SK-N-SH (cell line): ENCODE results near the gene ZGLP1. TPM values are rescaled to one million over a fixed set of nuclear protein-coding genes. Genes with fewer than 3 reads are reported as not detected.

Source experiments
- CTCF ChIA-PET: fragments of 300-600, 350-600 bp; formaldehyde crosslinking; extraction: SDS; loops from one replicate; lab custom pipeline; 2021; lab: Yijun Ruan, JAX
- POLR2A ChIA-PET: fragments of 350-600 bp; sonication (Branson Sonifier 250); formaldehyde crosslinking; extraction: SDS; loops from one replicate; lab custom pipeline; 2020; ENCODE audit warnings: antibody characterized with exemption, inconsistent platforms; lab: Yijun Ruan, JAX
- DNase-seq: peaks from one replicate; pipeline ENCODE4 v3.0.0; 2012
- H2AFZ ChIP-seq: fragments of 200-600 bp; sonication (generic); 2 replicates; pipeline ENCODE4 v1.8.1; 2016; ENCODE audit warnings: antibody characterized with exemption, mild to moderate bottlenecking, low read depth
- H3F3A ChIP-seq: fragments of 200-600 bp; sonication (generic); replicated peaks from 2 replicates; pipeline ENCODE3; 2016; ENCODE audit warnings: antibody characterized with exemption, mild to moderate bottlenecking; ENCODE audit not compliant: insufficient read depth
- H3K27ac ChIP-seq, 2 experiments: fragments of 200-500 bp in 1 of 2; fragments of 200-600 bp in 1 of 2; sonication (Bioruptor generic) in 1 of 2; sonication (generic), shearing (Covaris generic) in 1 of 2; 2 replicates each; pipeline versions ENCODE4 v1.5.1 to v1.6.1; 2014 to 2016; ENCODE audit warnings: low read depth in 2 of 2, inconsistent platforms in 1 of 2, low read length in 1 of 2, mild to moderate bottlenecking in 1 of 2, mixed read lengths in 1 of 2
- H3K27me3 ChIP-seq: fragments of 200-600 bp; sonication (generic), shearing (Covaris generic); 2 replicates; pipeline ENCODE4 v1.6.1; 2016; ENCODE audit warnings: mixed run types; ENCODE audit not compliant: insufficient read depth
- H3K36me3 ChIP-seq, 2 experiments: fragments of 200-500 bp in 1 of 2; fragments of 200-600 bp in 1 of 2; sonication (Bioruptor generic) in 1 of 2; sonication (generic) in 1 of 2; replicated peaks in 1 of 2; 2 replicates each; pipeline versions ENCODE3 to v1.5.1; 2014 to 2016; ENCODE audit warnings: low read length in 1 of 2, mild to moderate bottlenecking in 1 of 2; ENCODE audit not compliant: insufficient read depth in 2 of 2, control insufficient read depth in 1 of 2
- H3K4me1 ChIP-seq, 2 experiments: fragments of 200-500 bp in 1 of 2; fragments of 200-600 bp in 1 of 2; sonication (Bioruptor generic) in 1 of 2; sonication (generic), shearing (Covaris generic) in 1 of 2; 2 replicates each; pipeline versions ENCODE4 v1.5.1 to v1.6.1; 2014 to 2016; ENCODE audit warnings: low read depth in 1 of 2, low read length in 1 of 2, mixed run types in 1 of 2; ENCODE audit not compliant: insufficient read depth in 2 of 2, control insufficient read depth in 1 of 2
- H3K4me2 ChIP-seq: fragments of 200-600 bp; sonication (generic), shearing (Covaris generic); 2 replicates; pipeline ENCODE4 v1.6.1; 2017; ENCODE audit warnings: mixed run types
- H3K4me3 ChIP-seq, 2 experiments: fragments of 200-500 bp in 1 of 2; fragments of 200-600 bp in 1 of 2; sonication (Bioruptor generic) in 1 of 2; sonication (generic), shearing (Covaris generic) in 1 of 2; 2 replicates each; pipeline versions ENCODE4 v1.5.1 to v1.8.1; 2014 to 2016; ENCODE audit warnings: low read depth in 2 of 2, inconsistent platforms in 1 of 2, low read length in 1 of 2, mild to moderate bottlenecking in 1 of 2, mixed read lengths in 1 of 2, moderate library complexity in 1 of 2
- H3K79me2 ChIP-seq: fragments of 200-600 bp; sonication (generic); 2 replicates; pipeline ENCODE4 v1.8.1; 2017; ENCODE audit warnings: mild to moderate bottlenecking; ENCODE audit not compliant: insufficient read depth
- H3K9ac ChIP-seq: fragments of 200-600 bp; sonication (generic); 2 replicates; pipeline ENCODE4 v1.6.1; 2017; ENCODE audit warnings: mixed run types
- H3K9me2 ChIP-seq: fragments of 200-600 bp; sonication (generic); 2 replicates; pipeline ENCODE4 v1.6.1; 2017; ENCODE audit warnings: mixed run types
- H3K9me3 ChIP-seq: fragments of 200-600 bp; sonication (generic); 2 replicates; pipeline ENCODE4 v1.6.1; 2017; ENCODE audit warnings: mixed run types, mild to moderate bottlenecking, moderate library complexity
- H4K20me1 ChIP-seq: fragments of 200-600 bp; sonication (generic); 2 replicates; pipeline ENCODE4 v1.6.1; 2017; ENCODE audit warnings: mild to moderate bottlenecking, mixed run types; ENCODE audit not compliant: insufficient read depth
- CHD2 ChIP-seq: fragments of 150-350 bp; IDR thresholded peaks from 2 replicates; pipeline ENCODE4 v1.6.1; 2018; ENCODE audit warnings: low read length; ENCODE audit not compliant: partially characterized antibody
- CTCF ChIP-seq: fragments of 200-600 bp; sonication (generic); IDR thresholded peaks from 2 replicates; pipeline ENCODE4 v1.6.1; 2017; ENCODE audit warnings: antibody characterized with exemption, mild to moderate bottlenecking, moderate library complexity
- EP300 ChIP-seq, 2 experiments: IDR thresholded peaks; 2 replicates each; pipeline versions ENCODE4 v1.4.0 to v1.6.1; 2012; ENCODE audit warnings: borderline replicate concordance in 1 of 2, low read depth in 1 of 2, low read length in 1 of 2
- GATA2 ChIP-seq: sonication (generic); formaldehyde crosslinking; IDR thresholded peaks from 2 replicates; pipeline ENCODE4 v1.5.0; 2020; ENCODE audit warnings: mild to moderate bottlenecking, missing genetic modification reagents
- JUND ChIP-seq: IDR thresholded peaks from 2 replicates; pipeline ENCODE4 v1.4.0; 2012
- PBX3 ChIP-seq: IDR thresholded peaks from 2 replicates; pipeline ENCODE4; 2012
- POLR2AphosphoS5 ChIP-seq: IDR thresholded peaks from 2 replicates; pipeline ENCODE4 v1.6.1; 2012; ENCODE audit warnings: low read depth, low read length
- RAD21 ChIP-seq: IDR thresholded peaks from 2 replicates; pipeline ENCODE4 v1.6.1; 2012; ENCODE audit warnings: mild to moderate bottlenecking, low read length
- SMC3 ChIP-seq: IDR thresholded peaks from 2 replicates; pipeline ENCODE4 v1.6.1; 2012; ENCODE audit warnings: low read depth, low read length, improper control_type of control experiment
- YY1 ChIP-seq: IDR thresholded peaks from 2 replicates; pipeline ENCODE4 v1.4.0; 2012; ENCODE audit warnings: low read depth, mild to moderate bottlenecking
- WGBS: methylation state at CpG from one replicate; pipeline ENCODE4 v1.1.6; 2017; ENCODE audit warnings: low lambda C conversion rate; 5-methylcytosine and 5-hydroxymethylcytosine counted together
- polyA plus RNA-seq, 3 experiments: library from polyadenylated mRNA; depleted of rRNA; stranded (reverse); fragments of >200 nt; gene quantifications; 2 replicates each; pipeline ENCODE4 v1.2.3, GENCODE V29; 2012

Gene ZGLP1
- polyA plus RNA-seq, 1 of the 3 experiments (the other 2 are of a cell fraction), result 1.8 TPM

GRCh38 chr19:10260141-10260584, 49.5 kb downstream of the ZGLP1 start:
- H3K9ac ChIP-seq, result no peak overlapping the region
- peaks cover 10% of the 10 kb centered on the region for H3F3A ChIP-seq
- H3K27me3 ChIP-seq, result no peaks in the 10 kb centered on the region
- H3K4me3 ChIP-seq, result no peak overlapping the region
- no peak for TF ChIP-seq JUND
- no peak for TF ChIP-seq GATA2 (CRISPR knock-in tag)
- no peak for TF ChIP-seq POLR2AphosphoS5
- no peak for TF ChIP-seq CHD2
- TF ChIP-seq YY1, result no peak
- TF ChIP-seq EP300 (IDR thresholded peaks at IDR 0.05; ENCODE audit: borderline replicate concordance in 1 of 2, low read depth in 1 of 2, low read length in 1 of 2), result no peak
- TF ChIP-seq PBX3, result no peak
- no peak overlapping the region for H3K27ac ChIP-seq
- no peaks in the 10 kb centered on the region for H3K9me3 ChIP-seq
- POLR2A ChIA-PET, result no interaction called here
- CTCF ChIA-PET, result interaction anchor here (0.6 to 17.2 kb wide), 18 partner anchors 9 to 328 kb away, joined by 3 to 596 read pairs (median 8); partner anchors contain the start of genes ICAM1, ICAM4, ICAM5 and TYK2
- H3K4me1 ChIP-seq, result no peaks in the 10 kb centered on the region; a peak in 1 of 4 replicates
- no peak overlapping the region for H2AFZ ChIP-seq
- peaks cover 6 to 21% of the 10 kb centered on the region in 2 experiments for H3K36me3 ChIP-seq
- WGBS, result 76% methylated on average over 8 of the region's 8 CpGs
- no peak for DNase-seq
- H3K4me2 ChIP-seq, result no peak overlapping the region
- H3K79me2 ChIP-seq, result no peaks in the 10 kb centered on the region
- no peaks in the 10 kb centered on the region for H4K20me1 ChIP-seq
- H3K9me2 ChIP-seq, result no peaks in the 10 kb centered on the region

GRCh38 chr19:10259162-10259905, 50.3 kb downstream of the ZGLP1 start:
- Histone ChIP-seq H3K4me1 (no peaks in the 10 kb centered on the region; a peak in 1 of 4 replicates), H3K9ac (no peak overlapping the region), H2AFZ (no peak overlapping the region), H3K9me2 (no peaks in the 10 kb centered on the region), H3K9me3 (no peaks in the 10 kb centered on the region), H3K4me3 (no peak overlapping the region; a peak in 1 of 4 replicates), H3K27me3 (no peaks in the 10 kb centered on the region), H3K27ac (no peak overlapping the region), H3K79me2 (no peaks in the 10 kb centered on the region), H3K4me2 (no peak overlapping the region)
- WGBS, result 68% methylated on average over 15 of the region's 32 CpGs
- POLR2A ChIA-PET, result interaction anchor here (0.6 to 1.5 kb wide), 6 partner anchors 10 to 132 kb away, joined by 3 to 4 read pairs (median 3); partner anchors contain the start of genes DNMT1 and TYK2
- peak; percentile 88 for DNase-seq
- TF ChIP-seq SMC3 (peak; percentile 52), CTCF (peak; percentile 73), POLR2AphosphoS5 (0 out of 2 replicates have a peak, but pooled peaks have one; percentile 9), RAD21 (peak; percentile 73), EP300 (IDR thresholded peaks at IDR 0.05; ENCODE audit: borderline replicate concordance in 1 of 2, low read depth in 1 of 2, low read length in 1 of 2) (no peak)
- TF ChIP-seq, all 33 proteins: peak for 4
- H3F3A ChIP-seq, result peaks cover 10% of the 10 kb centered on the region
- peaks cover 6 to 23% of the 10 kb centered on the region in 2 experiments for H3K36me3 ChIP-seq
- CTCF ChIA-PET, result interaction anchor here (0.6 to 17.2 kb wide), 57 partner anchors 9 to 334 kb away, joined by 3 to 596 read pairs (median 4); partner anchors contain the start of genes CDC37, DNMT1, FDX2 and ICAM1
- H4K20me1 ChIP-seq, result no peaks in the 10 kb centered on the region
